NCI-H2107 (cell line): ENCODE results near the gene PIP5K1B.

Experiments used
- DNase-seq: peaks from one replicate; lab custom pipeline; 2025; lab: John Stamatoyannopoulos, UW

The PIP5K1B gene

GRCh38 chr9:68708513-68708912, 3.5 kb downstream of the PIP5K1B start:
- DNase-seq: no peak

- DNase-seq: no peak
Measured at GRCh38 chr9:68709291-68710110, 4.5 kb downstream of the PIP5K1B start.

GRCh38 chr9:68710111-68710471, 5.1 kb downstream of the PIP5K1B start:
- DNase-seq: no peak

- no peak for DNase-seq
Measured at GRCh38 chr9:68711281-68711680, 6.2 kb downstream of the PIP5K1B start.

GRCh38 chr9:68711932-68712331, 6.9 kb downstream of the PIP5K1B start:
- DNase-seq: no peak

- no peak for DNase-seq
Measured at GRCh38 chr9:68714416-68715180, 9.6 kb downstream of the PIP5K1B start.

GRCh38 chr9:68715181-68715456, 10.1 kb downstream of the PIP5K1B start:
- no peak for DNase-seq

- no peak for DNase-seq
Measured at GRCh38 chr9:68717552-68718443, 12.8 kb downstream of the PIP5K1B start.

- no peak for DNase-seq
Measured at GRCh38 chr9:68719847-68720246, 14.8 kb downstream of the PIP5K1B start.

GRCh38 chr9:68720656-68721313, 15.7 kb downstream of the PIP5K1B start:
- DNase-seq: no peak

GRCh38 chr9:68721666-68722330, 16.8 kb downstream of the PIP5K1B start:
- no peak for DNase-seq

- no peak for DNase-seq
Measured at GRCh38 chr9:68725070-68725469, 20.0 kb downstream of the PIP5K1B start.

GRCh38 chr9:68726489-68726888, 21.4 kb downstream of the PIP5K1B start:
- no peak for DNase-seq

GRCh38 chr9:68727636-68728035, 22.6 kb downstream of the PIP5K1B start:
- DNase-seq: no peak

GRCh38 chr9:68728731-68729130, 23.7 kb downstream of the PIP5K1B start:
- DNase-seq: no peak

GRCh38 chr9:68730570-68731235, 25.7 kb downstream of the PIP5K1B start:
- no peak for DNase-seq

GRCh38 chr9:68731857-68732256, 26.8 kb downstream of the PIP5K1B start:
- no peak for DNase-seq

- no peak for DNase-seq
Measured at GRCh38 chr9:68732405-68733020, 27.5 kb downstream of the PIP5K1B start.

GRCh38 chr9:68733021-68733405, 28.0 kb downstream of the PIP5K1B start:
- no peak for DNase-seq

- DNase-seq: no peak
Measured at GRCh38 chr9:68738358-68738757, 33.3 kb downstream of the PIP5K1B start.
